Tibial nerve (tissue), 4 donors: ENCODE data around the gene RBFOX1.

ENCODE experiments used
- EP300 ChIP-seq, 2 donors: sonication (generic); formaldehyde crosslinking; IDR thresholded peaks; one replicate each; pipeline ENCODE4 v1.6.1; 2017; ENCODE audit warnings: antibody characterized with exemption in 2 of 2, mild to moderate bottlenecking in 1 of 2
- POLR2A ChIP-seq, 2 donors: fragments of 450-650 bp; IDR thresholded peaks; one replicate each; pipeline ENCODE4 v1.6.1; 2017; ENCODE audit warnings: antibody characterized with exemption in 2 of 2, mild to moderate bottlenecking in 2 of 2, moderate library complexity in 2 of 2
- TF ChIP-seq, protein P1 (sequence below), 5 experiments: fragments of 200-600 bp in 3 of 5; fragments of 450-650 bp in 2 of 5; sonication (generic) in 3 of 5; IDR thresholded peaks; one replicate each; pipeline ENCODE4 v1.5.1; 2016 to 2019; ENCODE audit warnings: antibody characterized with exemption in 5 of 5, mild to moderate bottlenecking in 3 of 5, moderate library complexity in 2 of 5

DNA sequence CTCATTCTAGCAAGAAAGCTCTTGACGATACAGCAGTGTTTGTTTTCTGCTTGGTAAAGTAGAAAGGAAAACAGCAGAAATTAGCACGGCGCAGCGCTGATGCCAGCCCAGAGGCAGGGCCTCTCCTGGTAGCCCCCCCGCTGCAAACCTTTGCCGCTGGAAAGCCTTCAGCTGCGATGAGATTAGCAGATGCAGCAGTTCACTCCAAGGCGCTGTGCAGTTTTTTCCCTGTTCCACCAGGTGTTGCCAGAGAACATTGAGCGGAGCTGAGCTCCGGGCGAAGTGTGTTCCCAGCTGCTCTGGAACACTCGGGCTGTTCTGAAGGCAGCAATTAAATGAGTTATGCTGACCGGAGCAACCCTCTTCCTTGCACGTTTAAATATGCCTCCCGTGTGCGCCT is 72.5 kb downstream of the RBFOX1 start:
- TF ChIP-seq, protein P1, sequence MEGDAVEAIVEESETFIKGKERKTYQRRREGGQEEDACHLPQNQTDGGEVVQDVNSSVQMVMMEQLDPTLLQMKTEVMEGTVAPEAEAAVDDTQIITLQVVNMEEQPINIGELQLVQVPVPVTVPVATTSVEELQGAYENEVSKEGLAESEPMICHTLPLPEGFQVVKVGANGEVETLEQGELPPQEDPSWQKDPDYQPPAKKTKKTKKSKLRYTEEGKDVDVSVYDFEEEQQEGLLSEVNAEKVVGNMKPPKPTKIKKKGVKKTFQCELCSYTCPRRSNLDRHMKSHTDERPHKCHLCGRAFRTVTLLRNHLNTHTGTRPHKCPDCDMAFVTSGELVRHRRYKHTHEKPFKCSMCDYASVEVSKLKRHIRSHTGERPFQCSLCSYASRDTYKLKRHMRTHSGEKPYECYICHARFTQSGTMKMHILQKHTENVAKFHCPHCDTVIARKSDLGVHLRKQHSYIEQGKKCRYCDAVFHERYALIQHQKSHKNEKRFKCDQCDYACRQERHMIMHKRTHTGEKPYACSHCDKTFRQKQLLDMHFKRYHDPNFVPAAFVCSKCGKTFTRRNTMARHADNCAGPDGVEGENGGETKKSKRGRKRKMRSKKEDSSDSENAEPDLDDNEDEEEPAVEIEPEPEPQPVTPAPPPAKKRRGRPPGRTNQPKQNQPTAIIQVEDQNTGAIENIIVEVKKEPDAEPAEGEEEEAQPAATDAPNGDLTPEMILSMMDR (IDR thresholded peaks at IDR 0.05), result peak in 1 of 5 experiments; percentile 41
- TF ChIP-seq EP300 (IDR thresholded peaks at IDR 0.05) (no peak), POLR2A (IDR thresholded peaks at IDR 0.05) (no peak)
